Right lung (tissue), 5 donors: ENCODE data around the gene PGC. TPM values are rescaled to one million over a fixed set of nuclear protein-coding genes. Genes with fewer than 3 reads are reported as not detected.

Experiments
- polyA plus RNA-seq, 5 donors: library from polyadenylated mRNA; unstranded; fragments of 120-200 nt; gene quantifications; one replicate each; pipeline versions ENCODE4 v1.2.1 to v1.2.3, GENCODE V29; 2013; ENCODE audit warnings: inconsistent platforms in 1 of 5, low replicate concordance in 1 of 5; ENCODE audit not compliant: insufficient read length in 5 of 5, insufficient read depth in 1 of 5

PGC gene
- polyA plus RNA-seq, 5 donors: 5.4 to 10.5 (median 6.6) TPM

Other genes starting within 250 kb of the PGC start
- 10 to 100 TPM; 43.0 to 89.6 (median 61.9) TPM for gene FOXP4, start 201.0 kb downstream of the PGC start, polyA plus RNA-seq
- gene MDFI, start 108.9 kb downstream of the PGC start, polyA plus RNA-seq: 100 to 1,000 TPM in 4 of 5 donors, 10 to 100 TPM in 1; 88.2 to 185 (median 121) TPM
- 10 to 100 TPM in 2 of 5 donors, 1 to 10 TPM in 3; 5.7 to 14.8 (median 9.2) TPM for gene TFEB, start 11.8 kb downstream of the PGC start, polyA plus RNA-seq
- 10 to 100 TPM in 2 of 5 donors, 1 to 10 TPM in 3; 6.3 to 12.3 (median 9.2) TPM for gene FRS3, start 32.5 kb upstream of the PGC start, polyA plus RNA-seq
- gene PRICKLE4, start 33.4 kb upstream of the PGC start, polyA plus RNA-seq: 10 to 100 TPM in 3 of 5 donors, 1 to 10 TPM in 2; 6.1 to 20.5 (median 11.2) TPM
- gene TOMM6, start 40.3 kb upstream of the PGC start, polyA plus RNA-seq: 100 to 1,000 TPM; 191 to 229 (median 205) TPM
- 10 to 100 TPM in 4 of 5 donors, 1 to 10 TPM in 1; 8.9 to 15.4 (median 15.0) TPM for gene USP49, start 148.0 kb upstream of the PGC start, polyA plus RNA-seq
- gene MED20, start 173.7 kb upstream of the PGC start, polyA plus RNA-seq: 10 to 100 TPM; 24.7 to 34.9 (median 30.2) TPM
- 10 to 100 TPM; 20.7 to 27.6 (median 23.5) TPM for gene BYSL, start 174.1 kb upstream of the PGC start, polyA plus RNA-seq
- 10 to 100 TPM; 34.3 to 57.6 (median 41.0) TPM for gene CCND3, start 194.4 kb upstream of the PGC start, polyA plus RNA-seq